ENCODE results near the gene HNRNPA0. TPM values are rescaled to one million over a fixed set of nuclear protein-coding genes. Genes with fewer than 3 reads are reported as not detected.

HNRNPA0 gene
- total RNA-seq, 1 experiment from 2014 or later: 38.9 TPM

- TF ChIP-seq JUND (IDR thresholded peaks at IDR 0.05) (no peak), CEBPB (IDR thresholded peaks at IDR 0.05; ENCODE audit: low read depth) (no peak)
Observed at GRCh38 chr5:137741718-137742117, 12.4 kb downstream of the HNRNPA0 start (continued).

GRCh38 chr5:137739737-137740136 lies 14.4 kb downstream of the HNRNPA0 start:
- ChIA-PET RAD21 (ENCODE audit: low non-redundant PET in 1 of 2, low total read pairs in 2 of 2, uncharacterized antibody in 2 of 2, unreplicated experiment in 2 of 2) (no interaction called here), CTCF (interaction anchor here (1.0 to 6.0 kb wide), 2 partner anchors 79 to 110 kb away, joined by 3 to 83 read pairs; no protein-coding TSS in a partner anchor)

More at GRCh38 chr5:137739737-137740136, 14.4 kb downstream of the HNRNPA0 start:
- H2AFZ ChIP-seq (ENCODE audit: low read depth, low read length, poor library complexity, severe bottlenecking): no peak overlapping the region
- TF ChIP-seq ELF1 (IDR thresholded peaks at IDR 0.05; ENCODE audit: borderline replicate concordance, low read depth) (no peak), RAD21 (IDR thresholded peaks at IDR 0.05; ENCODE audit: low read depth) (no peak), ATF3 (IDR thresholded peaks at IDR 0.05) (no peak), JUND (IDR thresholded peaks at IDR 0.05) (no peak), ZNF274 (IDR thresholded peaks at IDR 0.05; ENCODE audit: low read depth, low read length) (no peak), FOSL1 (IDR thresholded peaks at IDR 0.05; ENCODE audit: low read depth) (no peak), CEBPB (IDR thresholded peaks at IDR 0.05; ENCODE audit: low read depth) (no peak), SP1 (IDR thresholded peaks at IDR 0.05; ENCODE audit: low read depth) (no peak), SRF (IDR thresholded peaks at IDR 0.05; ENCODE audit: low read depth) (no peak), EZH2phosphoT487 (IDR thresholded peaks at IDR 0.05; ENCODE audit: borderline replicate concordance) (no peak), ZBTB33 (IDR thresholded peaks at IDR 0.05; ENCODE audit: extremely low read depth, insufficient replicate concordance, low read length) (no peak), EGR1 (IDR thresholded peaks at IDR 0.05; ENCODE audit: low read depth) (no peak), TCF7L2 (IDR thresholded peaks at IDR 0.05; ENCODE audit: borderline replicate concordance, extremely low read depth, insufficient read depth, insufficient read length) (no peak), CBX3 (IDR thresholded peaks at IDR 0.05; ENCODE audit: low read depth) (no peak), POLR2AphosphoS5 (IDR thresholded peaks at IDR 0.05; ENCODE audit: low read depth, low read length) (no peak)
- intact Hi-C loops (cut with micrococcal nuclease): no loop called here
- H3K4me3 ChIP-seq (replicated peaks in 1 of 2; ENCODE audit: low read depth in 1 of 2, low read length in 2 of 2): no peak overlapping the region
- H3K79me2 ChIP-seq (ENCODE audit: insufficient read depth, low read length): no peaks in the 10 kb centered on the region
- no peaks in the 10 kb centered on the region for H3K4me1 ChIP-seq (ENCODE audit: control insufficient read depth in 1 of 2, insufficient read depth in 2 of 2, low read length in 2 of 2)
- DNase-seq (ENCODE audit: low read depth, low spot score) (no peak), ATAC-seq (no peak)
- no peaks in the 10 kb centered on the region for H3K27me3 ChIP-seq (ENCODE audit: insufficient read depth, low read length)
- H3K9me2 ChIP-seq (ENCODE audit: insufficient read depth): no peaks in the 10 kb centered on the region
- H3K27ac ChIP-seq (ENCODE audit: low read depth, low read length): no peak overlapping the region
- no peak overlapping the region for H3K9ac ChIP-seq (ENCODE audit: low read length)
- H4K20me1 ChIP-seq (ENCODE audit: insufficient read depth): no peaks in the 10 kb centered on the region
- BruUV-seq (replicated peaks): no TSS peak
- no peak overlapping the region for H3K4me2 ChIP-seq (ENCODE audit: low read length)
- H3K9me3 ChIP-seq (ENCODE audit: control insufficient read depth in 1 of 2, insufficient read depth in 1 of 2, low read depth in 1 of 2, low read length in 2 of 2): no peaks in the 10 kb centered on the region
- H3K36me3 ChIP-seq (ENCODE audit: control insufficient read depth in 1 of 2, insufficient read depth in 2 of 2, low read length in 2 of 2): no peaks in the 10 kb centered on the region
- POLR2A ChIA-PET: no interaction called here
